IMR-90 (cell line): ENCODE data around the gene PIGC. TPM values are rescaled to one million over a fixed set of nuclear protein-coding genes. Genes with fewer than 3 reads are reported as not detected.

Source experiments
- ATAC-seq: fragments of 200-7000 bp; cut with Tn5 transposase; 2 replicates; pipeline ENCODE4 v1.9.1; 2020; ENCODE audit warnings: low read depth, mild to moderate bottlenecking, moderate library complexity
- BruUV-seq: library from RNA; stranded (reverse); fragments of 400-500 nt; replicated peaks from 2 replicates; lab custom pipeline; 2021; lab: Mats Ljungman, UMichigan
- CTCF ChIA-PET: fragments of 300-600 bp; formaldehyde crosslinking; extraction: SDS; loops from one replicate; lab custom pipeline; 2021; ENCODE audit warnings: antibody characterized with exemption; lab: Yijun Ruan, JAX
- POLR2A ChIA-PET: fragments of 300-600 bp; sonication (Branson Sonifier 250); formaldehyde crosslinking; loops from one replicate; lab custom pipeline; 2022; ENCODE audit warnings: antibody characterized with exemption; ENCODE audit not compliant: unreplicated experiment; lab: Charles Lee
- DNase-seq: peaks from one replicate; pipeline ENCODE4 v3.0.0; 2013
- H2AFZ ChIP-seq: replicated peaks from 2 replicates; pipeline ENCODE3; 2013; ENCODE audit warnings: low read length, mild to moderate bottlenecking; ENCODE audit not compliant: poor library complexity
- H2AK5ac ChIP-seq: 2 replicates; pipeline ENCODE4 v1.6.1; 2013; ENCODE audit warnings: low read depth, low read length, inconsistent platforms
- H2AK9ac ChIP-seq: replicated peaks from 2 replicates; pipeline ENCODE3; 2013; ENCODE audit warnings: mild to moderate bottlenecking, low read depth, low read length, moderate library complexity; ENCODE audit not compliant: poor library complexity
- H2BK120ac ChIP-seq: 2 replicates; pipeline ENCODE4 v1.6.1; 2013; ENCODE audit warnings: low read depth, low read length, inconsistent platforms
- H2BK15ac ChIP-seq: 3 replicates; pipeline ENCODE4 v1.6.1; 2013; ENCODE audit warnings: low read depth, low read length, inconsistent platforms
- H2BK20ac ChIP-seq: 2 replicates; pipeline ENCODE4 v1.6.1; 2013; ENCODE audit warnings: low read depth, mild to moderate bottlenecking, inconsistent platforms, low read length, moderate library complexity
- H2BK5ac ChIP-seq: 2 replicates; pipeline ENCODE4 v1.6.1; 2013; ENCODE audit warnings: mild to moderate bottlenecking, low read depth, low read length, inconsistent platforms; ENCODE audit not compliant: poor library complexity, severe bottlenecking
- H3K14ac ChIP-seq: replicated peaks from 2 replicates; pipeline ENCODE4 v1.6.1; 2013; ENCODE audit warnings: low read depth, low read length, inconsistent platforms
- H3K18ac ChIP-seq: 2 replicates; pipeline ENCODE4 v1.6.1; 2013; ENCODE audit warnings: low read depth, low read length, control low read depth
- H3K23ac ChIP-seq: 2 replicates; pipeline ENCODE4 v1.6.1; 2013; ENCODE audit warnings: low read depth, low read length, inconsistent platforms
- H3K27ac ChIP-seq: 2 replicates; pipeline ENCODE4 v1.5.1; 2013; ENCODE audit warnings: mild to moderate bottlenecking, control low read depth, low read length; ENCODE audit not compliant: insufficient read depth
- H3K27me3 ChIP-seq: 2 replicates; pipeline ENCODE4 v1.6.1; 2013; ENCODE audit warnings: low read length; ENCODE audit not compliant: control insufficient read depth, insufficient read depth
- H3K36me3 ChIP-seq: 2 replicates; pipeline ENCODE4 v1.6.1; 2013; ENCODE audit warnings: low read length, mixed read lengths; ENCODE audit not compliant: control insufficient read depth, insufficient read depth
- H3K4ac ChIP-seq: 2 replicates; pipeline ENCODE4 v1.6.1; 2013; ENCODE audit warnings: low read depth, low read length, inconsistent platforms
- H3K4me1 ChIP-seq: 2 replicates; pipeline ENCODE4 v1.6.1; 2013; ENCODE audit warnings: low read length, mixed read lengths; ENCODE audit not compliant: control insufficient read depth, insufficient read depth
- H3K4me2 ChIP-seq: 2 replicates; pipeline ENCODE4 v1.6.1; 2013; ENCODE audit warnings: low read depth, mild to moderate bottlenecking, control low read depth, low read length, moderate library complexity
- H3K4me3 ChIP-seq: 2 replicates; pipeline ENCODE4 v1.5.1; 2013; ENCODE audit warnings: low read depth, mild to moderate bottlenecking, control low read depth, low read length, moderate library complexity; ENCODE audit not compliant: insufficient read depth
- H3K56ac ChIP-seq: 2 replicates; pipeline ENCODE4 v1.6.1; 2013; ENCODE audit warnings: low read length, inconsistent platforms; ENCODE audit not compliant: insufficient read depth; ENCODE audit errors: extremely low read depth
- H3K79me1 ChIP-seq, 2 experiments: 2 replicates each; pipeline ENCODE4 v1.6.1; 2013; ENCODE audit warnings: low read length in 2 of 2, inconsistent platforms in 1 of 2, low read depth in 1 of 2
- H3K9ac ChIP-seq: 2 replicates; pipeline ENCODE4 v1.6.1; 2013; ENCODE audit warnings: low read depth, low read length, control low read depth
- H3K9me1 ChIP-seq: 2 replicates; pipeline ENCODE4 v1.6.1; 2013; ENCODE audit warnings: low read length, inconsistent platforms; ENCODE audit not compliant: insufficient read depth
- H3K9me3 ChIP-seq: 2 replicates; pipeline ENCODE4 v1.6.1; 2013; ENCODE audit warnings: low read length; ENCODE audit not compliant: control insufficient read depth, insufficient read depth
- H4K20me1 ChIP-seq: 2 replicates; pipeline ENCODE4 v1.6.1; 2013; ENCODE audit warnings: low read length, inconsistent platforms; ENCODE audit not compliant: insufficient read depth
- H4K5ac ChIP-seq: 2 replicates; pipeline ENCODE4 v1.6.1; 2013; ENCODE audit warnings: mild to moderate bottlenecking, low read depth, low read length, control low read depth
- H4K8ac ChIP-seq, 2 experiments: 2 replicates each; pipeline ENCODE4 v1.6.1; 2013; ENCODE audit warnings: low read depth in 2 of 2, low read length in 2 of 2, control low read depth in 1 of 2, inconsistent platforms in 1 of 2
- H4K91ac ChIP-seq: 2 replicates; pipeline ENCODE4 v1.6.1; 2013; ENCODE audit warnings: low read depth, low read length, inconsistent platforms; ENCODE audit not compliant: insufficient read depth
- BHLHE40 ChIP-seq: fragments of 150-350 bp; IDR thresholded peaks from 2 replicates; pipeline ENCODE4 v1.6.1; 2016; ENCODE audit warnings: mild to moderate bottlenecking, low read depth, low read length
- CEBPB ChIP-seq: IDR thresholded peaks from 2 replicates; pipeline ENCODE4 v1.6.1; 2012; ENCODE audit warnings: low read depth, low read length, improper control_type of control experiment
- MAFK ChIP-seq: IDR thresholded peaks from 2 replicates; pipeline ENCODE4 v1.6.1; 2012; ENCODE audit warnings: low read depth, low read length, improper control_type of control experiment
- MAZ ChIP-seq: IDR thresholded peaks from 2 replicates; pipeline ENCODE4 v1.6.1; 2012; ENCODE audit warnings: low read depth, mild to moderate bottlenecking, low read length, improper control_type of control experiment, moderate library complexity, borderline replicate concordance
- MXI1 ChIP-seq: IDR thresholded peaks from 2 replicates; pipeline ENCODE4 v1.6.1; 2012; ENCODE audit warnings: low read depth, mild to moderate bottlenecking, low read length, moderate library complexity, borderline replicate concordance
- POLR2A ChIP-seq: IDR thresholded peaks from 2 replicates; pipeline ENCODE4 v1.6.1; 2012; ENCODE audit warnings: mild to moderate bottlenecking, low read depth, low read length
- RAD21 ChIP-seq: IDR thresholded peaks from 2 replicates; pipeline ENCODE4 v1.6.1; 2012; ENCODE audit warnings: low read length, improper control_type of control experiment
- RCOR1 ChIP-seq: IDR thresholded peaks from 2 replicates; pipeline ENCODE4 v1.6.1; 2012; ENCODE audit warnings: mild to moderate bottlenecking, low read length, improper control_type of control experiment; ENCODE audit not compliant: insufficient replicate concordance
- RFX5 ChIP-seq: IDR thresholded peaks from 2 replicates; pipeline ENCODE4 v1.8.0; 2012; ENCODE audit warnings: low read depth, mild to moderate bottlenecking, low read length, moderate library complexity
- SMC3 ChIP-seq: fragments of 150-350 bp; IDR thresholded peaks from 2 replicates; pipeline ENCODE4 v1.6.1; 2016; ENCODE audit warnings: low read depth, mild to moderate bottlenecking, antibody characterized with exemption, low read length, moderate library complexity
- USF2 ChIP-seq: fragments of 150-350 bp; IDR thresholded peaks from 2 replicates; pipeline ENCODE4 v1.6.1; 2017; ENCODE audit warnings: mild to moderate bottlenecking, antibody characterized with exemption, low read length, low read depth
- WGBS, 2 experiments: methylation state at CpG; one replicate each; pipeline versions ENCODE4 v1.1.5 to v1.1.7; 2013; ENCODE audit warnings: missing lambda C conversion rate in 2 of 2; ENCODE audit not compliant: insufficient read length in 1 of 2; ENCODE audit errors: extremely low coverage in 2 of 2; 5-methylcytosine and 5-hydroxymethylcytosine counted together
- dilution Hi-C: fragments of 300-500 bp; cut with HindIII; formaldehyde crosslinking; loops from one replicate; pipeline ENCODE4 v1.14.3; 2018; ENCODE audit warnings: low sequenced_read_pairs; ENCODE audit not compliant: unreplicated experiment
- in situ Hi-C: fragments of 300-500 bp; cut with MboI; formaldehyde crosslinking; loops from 3 replicates; pipeline ENCODE4 v1.14.3; 2019; ENCODE audit warnings: low sequenced_read_pairs, inconsistent platforms, mixed read lengths
- intact Hi-C: fragments of 100-400 bp; cut with micrococcal nuclease; formaldehyde crosslinking; loops from 2 replicates; pipeline ENCODE4 v1.10.0; 2022
- polyA plus RNA-seq, 3 experiments: library from polyadenylated mRNA; depleted of rRNA; stranded (reverse); fragments of >200 nt; gene quantifications; 2 replicates each; pipeline ENCODE4 v1.2.3, GENCODE V29; 2012; ENCODE audit warnings: low replicate concordance in 1 of 3
- total RNA-seq: library from RNA; depleted of rRNA; stranded (reverse); fragments of >200 nt; gene quantifications from 2 replicates; pipeline ENCODE4 v1.2.3, GENCODE V29; 2012
- TF ChIP-seq, protein P1 (sequence below): fragments of 150-350 bp; IDR thresholded peaks from 2 replicates; pipeline ENCODE4 v1.6.1; 2016; ENCODE audit warnings: low read depth, mild to moderate bottlenecking, low read length, moderate library complexity, borderline replicate concordance
- TF ChIP-seq, protein P2 (sequence below): conservative IDR thresholded peaks from 2 replicates; pipeline ENCODE4 v1.5.1; 2012; ENCODE audit warnings: mild to moderate bottlenecking, low read depth, low read length, improper control_type of control experiment

Gene PIGC
- total and polyA plus RNA-seq, 2 of the 4 experiments (the other 2 are of a cell fraction) = 14.9 to 15.8 TPM

GRCh38 chr1:172455451-172455850, 11.6 kb upstream of the PIGC start:
- Histone ChIP-seq H3K18ac (no peak overlapping the region), H2BK5ac (no peak overlapping the region), H3K79me1 (no peaks in the 10 kb centered on the region), H3K9me3 (no peaks in the 10 kb centered on the region), H4K5ac (no peak overlapping the region), H2AK9ac (no peak overlapping the region), H3K56ac (no peak overlapping the region), H3K23ac (no peak overlapping the region), H3K27me3 (peaks cover 24% of the 10 kb centered on the region), H3K4ac (no peak overlapping the region), H3K4me3 (no peak overlapping the region), H2BK120ac (no peak overlapping the region), H3K14ac (no peak overlapping the region), H2AK5ac (no peak overlapping the region), H3K4me1 (peaks cover 6% of the 10 kb centered on the region), H2BK20ac (no peak overlapping the region), H2AFZ (no peak overlapping the region), H2BK15ac (no peak overlapping the region), H4K8ac (no peak overlapping the region), H3K9ac (no peak overlapping the region), H4K20me1 (no peaks in the 10 kb centered on the region), H3K4me2 (no peak overlapping the region), H3K36me3 (no peaks in the 10 kb centered on the region), H4K91ac (no peak overlapping the region), H3K27ac (no peak overlapping the region), H3K9me1 (peaks cover 7% of the 10 kb centered on the region; the same call in 1 of the 2 replicates)
- no peak for ATAC-seq
- in situ Hi-C loops = no loop called here
- POLR2A ChIA-PET = no interaction called here
- no TSS peak for BruUV-seq
- no CpG with 5 or more reads among the region's 1 CpG for WGBS, 2 experiments
- dilution Hi-C loops = no loop called here
- no peak for DNase-seq
- intact Hi-C loops = no loop called here
- TF ChIP-seq CEBPB (no peak), RFX5 (no peak), RAD21 (no peak), MAZ (no peak), SMC3 (no peak), BHLHE40 (no peak), MAFK (no peak), MXI1 (no peak), USF2 (no peak), POLR2A (no peak), RCOR1 (no peak)
- TF ChIP-seq, protein P1, sequence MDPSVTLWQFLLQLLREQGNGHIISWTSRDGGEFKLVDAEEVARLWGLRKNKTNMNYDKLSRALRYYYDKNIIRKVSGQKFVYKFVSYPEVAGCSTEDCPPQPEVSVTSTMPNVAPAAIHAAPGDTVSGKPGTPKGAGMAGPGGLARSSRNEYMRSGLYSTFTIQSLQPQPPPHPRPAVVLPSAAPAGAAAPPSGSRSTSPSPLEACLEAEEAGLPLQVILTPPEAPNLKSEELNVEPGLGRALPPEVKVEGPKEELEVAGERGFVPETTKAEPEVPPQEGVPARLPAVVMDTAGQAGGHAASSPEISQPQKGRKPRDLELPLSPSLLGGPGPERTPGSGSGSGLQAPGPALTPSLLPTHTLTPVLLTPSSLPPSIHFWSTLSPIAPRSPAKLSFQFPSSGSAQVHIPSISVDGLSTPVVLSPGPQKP = no peak
- TF ChIP-seq, protein P2, sequence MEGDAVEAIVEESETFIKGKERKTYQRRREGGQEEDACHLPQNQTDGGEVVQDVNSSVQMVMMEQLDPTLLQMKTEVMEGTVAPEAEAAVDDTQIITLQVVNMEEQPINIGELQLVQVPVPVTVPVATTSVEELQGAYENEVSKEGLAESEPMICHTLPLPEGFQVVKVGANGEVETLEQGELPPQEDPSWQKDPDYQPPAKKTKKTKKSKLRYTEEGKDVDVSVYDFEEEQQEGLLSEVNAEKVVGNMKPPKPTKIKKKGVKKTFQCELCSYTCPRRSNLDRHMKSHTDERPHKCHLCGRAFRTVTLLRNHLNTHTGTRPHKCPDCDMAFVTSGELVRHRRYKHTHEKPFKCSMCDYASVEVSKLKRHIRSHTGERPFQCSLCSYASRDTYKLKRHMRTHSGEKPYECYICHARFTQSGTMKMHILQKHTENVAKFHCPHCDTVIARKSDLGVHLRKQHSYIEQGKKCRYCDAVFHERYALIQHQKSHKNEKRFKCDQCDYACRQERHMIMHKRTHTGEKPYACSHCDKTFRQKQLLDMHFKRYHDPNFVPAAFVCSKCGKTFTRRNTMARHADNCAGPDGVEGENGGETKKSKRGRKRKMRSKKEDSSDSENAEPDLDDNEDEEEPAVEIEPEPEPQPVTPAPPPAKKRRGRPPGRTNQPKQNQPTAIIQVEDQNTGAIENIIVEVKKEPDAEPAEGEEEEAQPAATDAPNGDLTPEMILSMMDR = no peak
- CTCF ChIA-PET = no interaction called here
